CD4-positive, alpha-beta memory T cell (primary cell): ENCODE data around the gene VEGFA. TPM values are rescaled to one million over a fixed set of nuclear protein-coding genes. Genes with fewer than 3 reads are reported as not detected.

ENCODE experiments used
- CTCF ChIA-PET: fragments of 350-600 bp; sonication (Branson Sonifier 250); formaldehyde crosslinking; loops from one replicate; lab custom pipeline; 2021; ENCODE audit warnings: inconsistent platforms; ENCODE audit not compliant: partially characterized antibody; lab: Charles Lee
- POLR2A ChIA-PET: fragments of 350-600 bp; sonication (Branson Sonifier 250); formaldehyde crosslinking; loops from one replicate; lab custom pipeline; 2021; ENCODE audit not compliant: partially characterized antibody; lab: Charles Lee
- DNase-seq, 5 donors: peaks; one replicate each; pipeline versions ENCODE4 v3.0.0 to v3.0.0-alpha.2; 2020 to 2022; ENCODE audit warnings: mixed read lengths in 1 of 5
- H3K27ac ChIP-seq: one replicate; pipeline ENCODE4 v1.7.0; 2013; ENCODE audit warnings: low read depth, low read length
- H3K27me3 ChIP-seq: 2 replicates; pipeline ENCODE4 v1.7.0; 2013; ENCODE audit warnings: mild to moderate bottlenecking, low read length, moderate library complexity; ENCODE audit not compliant: insufficient read depth
- H3K36me3 ChIP-seq: 2 replicates; pipeline ENCODE4 v1.7.0; 2013; ENCODE audit warnings: mild to moderate bottlenecking, low read length, moderate library complexity; ENCODE audit not compliant: insufficient read depth
- H3K4me1 ChIP-seq: 2 replicates; pipeline ENCODE4 v1.7.0; 2013; ENCODE audit warnings: mild to moderate bottlenecking, low read length, moderate library complexity; ENCODE audit not compliant: insufficient read depth
- H3K4me3 ChIP-seq, 2 donors: one replicate each; pipeline ENCODE4 v1.7.0; 2013; ENCODE audit warnings: low read length in 2 of 2, mild to moderate bottlenecking in 1 of 2
- H3K9me3 ChIP-seq, 2 donors: one replicate each; pipeline ENCODE4 v1.7.0; 2013; ENCODE audit warnings: low read length in 2 of 2, control low read depth in 1 of 2; ENCODE audit not compliant: control insufficient read depth in 1 of 2
- H3K27ac Mint-ChIP-seq, 7 donors: one replicate each; pipeline ENCODE4 v1.8.0; 2020 to 2021; ENCODE audit warnings: mixed read lengths in 7 of 7, mild to moderate bottlenecking in 6 of 7, inconsistent platforms in 3 of 7, moderate library complexity in 3 of 7
- H3K27me3 Mint-ChIP-seq, 2 donors: one replicate each; pipeline ENCODE4 v1.8.0; 2020 to 2021; ENCODE audit warnings: mixed read lengths in 2 of 2
- H3K36me3 Mint-ChIP-seq, 2 donors: one replicate each; pipeline ENCODE4 v1.8.0; 2020 to 2021; ENCODE audit warnings: mixed read lengths in 2 of 2, inconsistent platforms in 1 of 2, mild to moderate bottlenecking in 1 of 2
- H3K4me1 Mint-ChIP-seq, 4 donors: one replicate each; pipeline ENCODE4 v1.8.0; 2020 to 2021; ENCODE audit warnings: mixed read lengths in 4 of 4, mild to moderate bottlenecking in 1 of 4
- H3K4me3 Mint-ChIP-seq, 8 donors: one replicate each; pipeline ENCODE4 v1.8.0; 2020 to 2021; ENCODE audit warnings: mixed read lengths in 8 of 8, mild to moderate bottlenecking in 7 of 8, moderate library complexity in 6 of 8, inconsistent platforms in 3 of 8
- H3K9me3 Mint-ChIP-seq, 8 donors: one replicate each; pipeline ENCODE4 v1.8.0; 2020 to 2021; ENCODE audit warnings: mixed read lengths in 8 of 8, mild to moderate bottlenecking in 5 of 8, inconsistent platforms in 3 of 8, moderate library complexity in 1 of 8
- intact Hi-C: fragments of 100-400 bp; cut with micrococcal nuclease; formaldehyde crosslinking; loops from one replicate; pipeline ENCODE4 v1.15.1; 2023
- polyA plus RNA-seq, 2 donors: library from polyadenylated mRNA; unstranded; fragments of 300-500 nt; fragmentation: Illumina TruSeq; gene quantifications; one replicate each; pipeline ENCODE4 v1.2.3, GENCODE V29; 2021
- total RNA-seq, 2 experiments: library from RNA; stranded (reverse); gene quantifications; one replicate each; pipeline ENCODE4 v1.2.3, GENCODE V29; 2021

Gene VEGFA
- total RNA-seq, result 1 to 10 TPM in 1 of 2 experiments, under 1 TPM in 1; 0.29 to 1.1 TPM
- not detected for polyA plus RNA-seq

GRCh38 chr6:43769526-43770371 is at the start of gene VEGFA:
TSS of gene VEGFA (plus strand) at chr6:43770211.
- H3K36me3 ChIP-seq, result peaks cover 4% of the 10 kb centered on the region
- Mint-ChIP-seq H3K36me3 (peaks cover 0 to 1% of the 10 kb centered on the region in 2 donors), H3K9me3 (peaks cover 0 to 2% (median 0%) of the 10 kb centered on the region in 8 donors), H3K27me3 (peaks cover 16 to 23% of the 10 kb centered on the region in 2 donors), H3K4me3 (peak within 1 kb of the TSS; percentile 85 to 98 (median 92)), H3K27ac (peak within 1 kb of the TSS; percentile 54 to 89 (median 86)), H3K4me1 (peaks cover 3 to 29% (median 18%) of the 10 kb centered on the region in 4 donors)
- H3K27me3 ChIP-seq, result peaks cover 5% of the 10 kb centered on the region
- peak within 1 kb of the TSS; percentile 82 to 90 for H3K4me3 ChIP-seq
- peak; percentile 85 to 87 (median 86) for DNase-seq
- POLR2A ChIA-PET, result interaction anchor here (0.7 to 2.3 kb wide), 7 partner anchors 8 to 309 kb away, joined by 3 to 16 read pairs (median 3); no protein-coding TSS in a partner anchor
- intact Hi-C loops, result loop anchor here (1.0 to 10.0 kb wide), 4 partner anchors 165 to 310 kb away; no protein-coding TSS in a partner anchor
- H3K9me3 ChIP-seq, result no peaks in the 10 kb centered on the region
- peaks cover 13% of the 10 kb centered on the region for H3K4me1 ChIP-seq
- CTCF ChIA-PET, result interaction anchor here (0.7 to 4.5 kb wide), 41 partner anchors 9 to 348 kb away, joined by 3 to 64 read pairs (median 4); partner anchors contain the start of gene MRPS18A
- peak within 1 kb of the TSS; percentile 23 for H3K27ac ChIP-seq

- Histone ChIP-seq H3K36me3 (no peaks in the 10 kb centered on the region), H3K4me3 (no peak overlapping the region), H3K27me3 (no peaks in the 10 kb centered on the region), H3K4me1 (peaks cover 25% of the 10 kb centered on the region), H3K27ac (no peak overlapping the region), H3K9me3 (no peaks in the 10 kb centered on the region)
- Mint-ChIP-seq H3K4me3 (no peak overlapping the region), H3K9me3 (no peaks in the 10 kb centered on the region), H3K27me3 (peaks cover 2 to 5% of the 10 kb centered on the region in 2 donors), H3K27ac (peak overlapping the region in 1 of 7 donors; percentile 29), H3K4me1 (peaks cover 18 to 30% (median 24%) of the 10 kb centered on the region in 4 donors), H3K36me3 (no peaks in the 10 kb centered on the region)
- no peak for DNase-seq
- POLR2A ChIA-PET, result interaction anchor here (1.4 kb wide), 1 partner anchor 49 kb away, joined by 3 read pairs; the partner anchor contains the start of gene VEGFA
- intact Hi-C loops, result no loop called here
- CTCF ChIA-PET, result interaction anchor here (0.9 to 4.5 kb wide), 10 partner anchors 27 to 359 kb away, joined by 3 to 25 read pairs (median 4); partner anchors contain the start of gene MRPS18A
Observed at GRCh38 chr6:43720999-43721398, 49.0 kb upstream of the VEGFA start.

GRCh38 chr6:43722920-43723545 is 47.0 kb upstream of the VEGFA start:
- ChIA-PET CTCF (interaction anchor here (1.0 to 4.5 kb wide), 6 partner anchors 46 to 358 kb away, joined by 4 to 48 read pairs (median 30); partner anchors contain the start of gene VEGFA), POLR2A (no interaction called here)
- Mint-ChIP-seq H3K27ac (peak overlapping the region in 2 of 7 donors; percentile 15 to 22), H3K4me3 (no peak overlapping the region), H3K27me3 (no peaks in the 10 kb centered on the region), H3K9me3 (no peaks in the 10 kb centered on the region), H3K36me3 (no peaks in the 10 kb centered on the region), H3K4me1 (peaks cover 18 to 45% (median 29%) of the 10 kb centered on the region in 4 donors)
- Histone ChIP-seq H3K4me1 (peaks cover 28% of the 10 kb centered on the region), H3K4me3 (no peak overlapping the region), H3K9me3 (no peaks in the 10 kb centered on the region), H3K27ac (no peak overlapping the region), H3K36me3 (no peaks in the 10 kb centered on the region), H3K27me3 (no peaks in the 10 kb centered on the region)
- DNase-seq, result no peak
- intact Hi-C loops, result no loop called here

- Histone ChIP-seq H3K27ac (no peak overlapping the region), H3K27me3 (no peaks in the 10 kb centered on the region), H3K36me3 (no peaks in the 10 kb centered on the region), H3K4me1 (peaks cover 28% of the 10 kb centered on the region), H3K4me3 (no peak overlapping the region), H3K9me3 (no peaks in the 10 kb centered on the region)
- Mint-ChIP-seq H3K27me3 (no peaks in the 10 kb centered on the region), H3K36me3 (no peaks in the 10 kb centered on the region), H3K4me3 (peak overlapping the region in 1 of 8 donors; percentile 17), H3K27ac (peak overlapping the region in 6 of 7 donors; percentile 1 to 92 (median 38)), H3K9me3 (no peaks in the 10 kb centered on the region), H3K4me1 (peaks cover 18 to 45% (median 29%) of the 10 kb centered on the region in 4 donors)
- ChIA-PET POLR2A (interaction anchor here (1.0 kb wide), 1 partner anchor 45 kb away, joined by 4 read pairs; no protein-coding TSS in a partner anchor), CTCF (interaction anchor here (0.9 to 2.7 kb wide), 15 partner anchors 9 to 362 kb away, joined by 3 to 48 read pairs (median 5); partner anchors contain the start of genes MRPS18A and VEGFA)
- intact Hi-C loops, result loop anchor here (1.0 kb wide), 3 partner anchors 47 to 355 kb away; no protein-coding TSS in a partner anchor
- peak; percentile 59 to 72 (median 62) for DNase-seq
Observed at GRCh38 chr6:43723737-43724295, 46.2 kb upstream of the VEGFA start.

GRCh38 chr6:43724354-43724753 is 45.7 kb upstream of the VEGFA start:
- Mint-ChIP-seq H3K4me1 (peaks cover 18 to 45% (median 29%) of the 10 kb centered on the region in 4 donors), H3K4me3 (peak overlapping the region in 4 of 8 donors; percentile 39 to 85 (median 60)), H3K27ac (peak overlapping the region in 6 of 7 donors; percentile 22 to 97 (median 83)), H3K36me3 (no peaks in the 10 kb centered on the region), H3K27me3 (no peaks in the 10 kb centered on the region), H3K9me3 (peaks cover 0 to 3% (median 0%) of the 10 kb centered on the region in 8 donors)
- Histone ChIP-seq H3K27ac (no peak overlapping the region), H3K27me3 (no peaks in the 10 kb centered on the region), H3K36me3 (no peaks in the 10 kb centered on the region), H3K9me3 (no peaks in the 10 kb centered on the region), H3K4me3 (no peak overlapping the region), H3K4me1 (peaks cover 28% of the 10 kb centered on the region)
- DNase-seq, result no peak
- CTCF ChIA-PET, result interaction anchor here (0.8 to 2.7 kb wide), 16 partner anchors 9 to 362 kb away, joined by 3 to 48 read pairs (median 4); partner anchors contain the start of genes MRPS18A and VEGFA
- intact Hi-C loops, result loop anchor here (1.0 kb wide), 3 partner anchors 47 to 355 kb away; no protein-coding TSS in a partner anchor
- POLR2A ChIA-PET, result interaction anchor here (0.9 to 1.2 kb wide), 3 partner anchors 45 to 350 kb away, joined by 3 to 5 read pairs (median 4); partner anchors contain the start of gene GTPBP2
